Gastroesophageal sphincter (tissue), 3 donors: ENCODE results near the gene SKIC2.

ENCODE experiments used
- POLR2AphosphoS5 ChIP-seq: sonication (generic); formaldehyde crosslinking; IDR thresholded peaks from one replicate; pipeline ENCODE4 v1.6.1; 2017; ENCODE audit warnings: antibody characterized with exemption
- TF ChIP-seq, protein P1 (sequence below), 4 experiments: fragments of 200-600 bp in 2 of 4; fragments of 450-650 bp in 2 of 4; sonication (generic) in 1 of 4; IDR thresholded peaks; one replicate each; pipeline ENCODE4 v1.5.1; 2017 to 2019; ENCODE audit warnings: antibody characterized with exemption in 4 of 4, mild to moderate bottlenecking in 2 of 4, moderate library complexity in 2 of 4

DNA sequence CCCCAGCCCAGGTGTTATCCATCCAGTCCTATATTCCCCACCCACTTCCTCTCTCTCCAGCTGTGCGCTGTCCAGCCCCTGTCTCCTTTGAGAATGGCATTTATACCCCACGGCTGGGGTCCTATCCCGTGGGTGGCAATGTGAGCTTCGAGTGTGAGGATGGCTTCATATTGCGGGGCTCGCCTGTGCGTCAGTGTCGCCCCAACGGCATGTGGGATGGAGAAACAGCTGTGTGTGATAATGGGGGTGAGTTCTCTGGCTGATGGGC lies 30.4 kb upstream of the SKIC2 start:
- no peak for TF ChIP-seq POLR2AphosphoS5
- TF ChIP-seq, protein P1, sequence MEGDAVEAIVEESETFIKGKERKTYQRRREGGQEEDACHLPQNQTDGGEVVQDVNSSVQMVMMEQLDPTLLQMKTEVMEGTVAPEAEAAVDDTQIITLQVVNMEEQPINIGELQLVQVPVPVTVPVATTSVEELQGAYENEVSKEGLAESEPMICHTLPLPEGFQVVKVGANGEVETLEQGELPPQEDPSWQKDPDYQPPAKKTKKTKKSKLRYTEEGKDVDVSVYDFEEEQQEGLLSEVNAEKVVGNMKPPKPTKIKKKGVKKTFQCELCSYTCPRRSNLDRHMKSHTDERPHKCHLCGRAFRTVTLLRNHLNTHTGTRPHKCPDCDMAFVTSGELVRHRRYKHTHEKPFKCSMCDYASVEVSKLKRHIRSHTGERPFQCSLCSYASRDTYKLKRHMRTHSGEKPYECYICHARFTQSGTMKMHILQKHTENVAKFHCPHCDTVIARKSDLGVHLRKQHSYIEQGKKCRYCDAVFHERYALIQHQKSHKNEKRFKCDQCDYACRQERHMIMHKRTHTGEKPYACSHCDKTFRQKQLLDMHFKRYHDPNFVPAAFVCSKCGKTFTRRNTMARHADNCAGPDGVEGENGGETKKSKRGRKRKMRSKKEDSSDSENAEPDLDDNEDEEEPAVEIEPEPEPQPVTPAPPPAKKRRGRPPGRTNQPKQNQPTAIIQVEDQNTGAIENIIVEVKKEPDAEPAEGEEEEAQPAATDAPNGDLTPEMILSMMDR (IDR thresholded peaks at IDR 0.05), result no peak
